ENCODE results near the gene DLK1. TPM values are rescaled to one million over a fixed set of nuclear protein-coding genes. Genes with fewer than 3 reads are reported as not detected.
A peak's percentile ranks its signal among the peaks of the same experiment; 100 is the strongest.

Gene DLK1
- total and polyA plus RNA-seq, 2 of the 13 experiments (the other 11 are each of a cell fraction or from before 2014, with no cell fraction given) = 95.5 to 312 TPM

- TF ChIP-seq MAX (IDR thresholded peaks at IDR 0.05) (peak; percentile 58), ZNF75D (CRISPR knock-in tag; IDR thresholded peaks at IDR 0.05; ENCODE audit: borderline replicate concordance) (no peak), PAXIP1 (CRISPR knock-in tag; conservative IDR thresholded peaks at IDR 0.05) (peak; percentile 44), KAT8 (CRISPR knock-in tag; IDR thresholded peaks at IDR 0.05) (0 out of 2 replicates have a peak, but pooled peaks have one; percentile 14), ZNF362 (CRISPR knock-in tag; IDR thresholded peaks at IDR 0.05; ENCODE audit: borderline replicate concordance) (no peak), MYNN (CRISPR knock-in tag; IDR thresholded peaks at IDR 0.05; ENCODE audit: low read depth) (no peak), CENPX (CRISPR knock-in tag; IDR thresholded peaks at IDR 0.05) (no peak), ETV5 (CRISPR knock-in tag; IDR thresholded peaks at IDR 0.05; ENCODE audit: borderline replicate concordance) (peak; percentile 83; the same call in 1 of the 2 replicates), PPARG (CRISPR knock-in tag; conservative IDR thresholded peaks at IDR 0.05) (0 out of 2 replicates have a peak, but pooled peaks have one; percentile 29), ZNF883 (CRISPR knock-in tag; IDR thresholded peaks at IDR 0.05; ENCODE audit: not compliant biosample characterization) (peak; percentile 30), MIXL1 (CRISPR knock-in tag; IDR thresholded peaks at IDR 0.05) (peak; percentile 51; the same call in 1 of the 2 replicates), MED1 (CRISPR knock-in tag; IDR thresholded peaks at IDR 0.05) (peak; percentile 53), GATAD2A (CRISPR knock-in tag; IDR thresholded peaks at IDR 0.05) (peak; percentile 67), SOX13 (IDR thresholded peaks at IDR 0.05) (no peak), SOX13 (CRISPR knock-in tag; conservative IDR thresholded peaks at IDR 0.05 in 1 of 2, IDR thresholded peaks at IDR 0.05 in 1 of 2) (peak in 1 of 2 experiments; percentile 2; a peak in 1 of 4 replicates), ZNF3 (CRISPR knock-in tag; IDR thresholded peaks at IDR 0.05) (no peak), ZNF670 (CRISPR knock-in tag; IDR thresholded peaks at IDR 0.05; ENCODE audit: borderline replicate concordance) (no peak), ZFAT (CRISPR knock-in tag; conservative IDR thresholded peaks at IDR 0.05) (no peak), ZBTB39 (CRISPR knock-in tag; IDR thresholded peaks at IDR 0.05) (no peak), FOXA3 (CRISPR knock-in tag; IDR thresholded peaks at IDR 0.05) (peak; percentile 63), BRCA1 (CRISPR knock-in tag; IDR thresholded peaks at IDR 0.05) (no peak), TRIM24 (CRISPR knock-in tag; IDR thresholded peaks at IDR 0.05) (no peak), U2AF1 (optimal IDR thresholded peaks at IDR 0.05; ENCODE audit: low read depth, low read length) (no peak), ZNF30 (CRISPR knock-in tag; IDR thresholded peaks at IDR 0.05) (no peak), TMF1 (CRISPR knock-in tag; IDR thresholded peaks at IDR 0.05; ENCODE audit: low read depth) (no peak), HDAC2 (CRISPR knock-in tag; IDR thresholded peaks at IDR 0.05) (peak; percentile 19; the same call in 1 of the 2 replicates)
Observed at GRCh38 chr14:100693877-100694578, 32.7 kb upstream of the DLK1 start (continued).
